Heart right ventricle (tissue), 16 donors: Measurements from ENCODE around the gene REEP2. TPM values are rescaled to one million over a fixed set of nuclear protein-coding genes. Genes with fewer than 3 reads are reported as not detected.
"Not testable (repeated sequence)": the region's sequence is repeated elsewhere in the genome, so short reads cannot be mapped to it uniquely, and the experiment has no call there.

Source experiments
- ATAC-seq, 8 donors: fragments of 200-7000 bp; cut with Tn5 transposase; one replicate each; pipeline ENCODE4 v1.9.1; 2020; ENCODE audit warnings: mild to moderate bottlenecking in 8 of 8, moderate library complexity in 8 of 8, moderate number of reproducible peaks in 1 of 8
- DNase-seq, 2 donors: peaks; one replicate each; pipeline ENCODE4 v3.0.0-alpha.2; 2020
- H3K27ac ChIP-seq, 10 donors: fragments of 200-600 bp; sonication (generic) in 2 of 10; one replicate each; pipeline versions ENCODE4 v1.5.0 to v1.8.0; 2020 to 2022; ENCODE audit warnings: mild to moderate bottlenecking in 3 of 10
- H3K27me3 ChIP-seq, 7 donors: fragments of 200-600 bp; one replicate each; pipeline ENCODE4 v1.8.0; 2021 to 2022; ENCODE audit warnings: mild to moderate bottlenecking in 2 of 7
- H3K36me3 ChIP-seq, 9 donors: fragments of 200-600 bp; sonication (generic) in 1 of 9; one replicate each; pipeline versions ENCODE4 v1.5.0 to v1.8.0; 2020 to 2022; ENCODE audit warnings: mild to moderate bottlenecking in 2 of 9
- H3K4me1 ChIP-seq, 9 donors: fragments of 200-600 bp; sonication (generic) in 1 of 9; one replicate each; pipeline versions ENCODE4 v1.5.0 to v1.8.0; 2020 to 2022; ENCODE audit warnings: mild to moderate bottlenecking in 4 of 9
- H3K4me3 ChIP-seq, 10 donors: fragments of 200-600 bp; sonication (generic) in 2 of 10; one replicate each; pipeline versions ENCODE4 v1.5.0 to v1.8.0; 2020 to 2022; ENCODE audit warnings: mild to moderate bottlenecking in 7 of 10, moderate library complexity in 2 of 10
- H3K9me3 ChIP-seq, 11 donors: fragments of 200-600 bp in 10 of 11; sonication (generic) in 2 of 11; one replicate each; pipeline versions ENCODE4 v1.5.0 to v1.8.0; 2013 to 2022; ENCODE audit warnings: mild to moderate bottlenecking in 2 of 11, control low read depth in 1 of 11, moderate library complexity in 1 of 11
- CTCF ChIP-seq, 9 donors: fragments of 200-600 bp; sonication (generic) in 2 of 9; IDR thresholded peaks; one replicate each; pipeline versions ENCODE4 v1.5.0 to v1.8.0; 2021 to 2022; ENCODE audit warnings: antibody characterized with exemption in 9 of 9, mild to moderate bottlenecking in 5 of 9, moderate library complexity in 1 of 9
- WGBS, 2 donors: extraction: QIAGEN DNeasy Blood & Tissue Kit; methylation state at CpG; one replicate each; pipeline ENCODE4 v1.1.7; 2013; ENCODE audit warnings: inconsistent platforms in 1 of 2; 5-methylcytosine and 5-hydroxymethylcytosine counted together
- intact Hi-C, 10 donors: fragments of 100-400 bp; cut with DNase I; formaldehyde crosslinking; loops; one replicate each; pipeline versions ENCODE4 v1.11.1 to v1.14.2; 2022
- polyA plus RNA-seq, 2 donors: library from polyadenylated mRNA; stranded (reverse); fragments of 200-250 nt; gene quantifications; one replicate each; pipeline ENCODE4 v1.2.3, GENCODE V29; 2013
- total RNA-seq, 10 donors: library from RNA; stranded (reverse); fragmentation: NEBNext Ultra II Directional in 3 of 10; extraction: Animal tissue kit (Norgen Biotek cat#: 25700) in 3 of 10; gene quantifications; one replicate each; pipeline versions ENCODE4 v1.2.1 to v1.2.4, GENCODE V29; 2021 to 2023
- donor health status: Arrhythmogenic right ventricular cardiomyopathy.
- donor health status: ischemic (EF 13 %, LVEDD 7.1; RV severe dilation, severe dysfunction).
- donor health status: healthy with polysubstance abuse.
- donor health status: DM: no; HTN: yes; CAD: no.
- donor health status: DM: no; HTN: no; CAD: no.
- donor health status: ischemic (EF 25% LVEDD 6.9; RV normal size, moderate dysfunction).
- donor health status: ischemic (EF 25% LVEDD 5.7; RV mildly dilated, moderate dysfunction).
- donor health status: healthy.
- donor health status: DM: yes; HTN: yes; CAD: no.
- donor health status: Ischemic cardiomyopathy.
- donor health status: ischemic (EF 35%, LVEDD 5.7; RV mildly dilated, moderate dysfunction).
- donor health status: nonischemic (EF 11% LVEDD 7.7; RV severe dilation, severe dysfunction).
- donor health status: DM: yes; HTN: yes; CAD: no.
- donor health status: PGD.
- donor health status: ischemic (EF 29% LVEDD 5.4; RV normal size, mild dysfunction).
- donor health status: nonischemic (EF 23%, LVEDD 6.1; RV moderate dilation, normal function).

REEP2 gene
- total and polyA plus RNA-seq, 12 donors = 2.0 to 17.3 (median 8.0) TPM

GRCh38 chr5:138469540-138470321 lies 30.9 kb downstream of the REEP2 start:
- DNase-seq (peak in 1 of 2 donors; percentile 47), ATAC-seq (peak in 6 of 8 donors; percentile 9 to 38 (median 18))
- Histone ChIP-seq H3K27ac (peak overlapping the region in 1 of 10 donors; percentile 26), H3K36me3 (peaks cover 0 to 27% (median 19%) of the 10 kb centered on the region in 9 donors), H3K27me3 (no peaks in the 10 kb centered on the region), H3K4me1 (peaks cover 2 to 29% (median 22%) of the 10 kb centered on the region in 9 donors), H3K4me3 (no peak overlapping the region), H3K9me3 (no peaks in the 10 kb centered on the region)
- WGBS, 2 donors = 67 to 75% methylated on average over 8 of the region's 8 CpGs
- intact Hi-C loops = loop anchor here in 2 of 10 donors (5.0 to 10.0 kb wide), 2 partner anchors 33 to 75 kb away; partner anchors contain the start of gene ETF1 (in 1 of the 2)
- TF ChIP-seq CTCF (IDR thresholded peaks at IDR 0.05) = no peak

- no peaks in the 10 kb centered on the region for H3K27me3 ChIP-seq
Measured at GRCh38 chr5:138470322-138471051, 31.6 kb downstream of the REEP2 start.

GRCh38 chr5:138471052-138471361 lies 32.1 kb downstream of the REEP2 start:
- intact Hi-C loops = no loop called here
- 85 to 98% methylated on average over 2 of the region's 2 CpGs for WGBS, 2 donors
- Histone ChIP-seq H3K36me3 (peaks cover 0 to 27% (median 19%) of the 10 kb centered on the region in 9 donors), H3K4me1 (peaks cover 0 to 25% (median 19%) of the 10 kb centered on the region in 9 donors), H3K27me3 (no peaks in the 10 kb centered on the region), H3K4me3 (no peak overlapping the region), H3K27ac (no peak overlapping the region), H3K9me3 (no peaks in the 10 kb centered on the region)
- no peak for DNase-seq
- TF ChIP-seq CTCF (IDR thresholded peaks at IDR 0.05) = no peak
- no peak for ATAC-seq

More at GRCh38 chr5:138470322-138471051, 31.6 kb downstream of the REEP2 start:
- ATAC-seq (peak in 5 of 8 donors; percentile 6 to 27 (median 14)), DNase-seq (no peak)
- no peak for TF ChIP-seq CTCF (IDR thresholded peaks at IDR 0.05)
- 78% methylated on average over 3 of the region's 3 CpGs for WGBS, 2 donors
- Histone ChIP-seq H3K27ac (peak overlapping the region in 1 of 10 donors; percentile 26), H3K4me1 (peaks cover 2 to 29% (median 22%) of the 10 kb centered on the region in 9 donors), H3K9me3 (no peaks in the 10 kb centered on the region), H3K36me3 (peaks cover 0 to 27% (median 19%) of the 10 kb centered on the region in 9 donors), H3K4me3 (no peak overlapping the region)
- intact Hi-C loops = no loop called here

GRCh38 chr5:138472353-138472752 lies 33.5 kb downstream of the REEP2 start:
- Histone ChIP-seq H3K36me3 (peaks cover 0 to 18% (median 8%) of the 10 kb centered on the region in 9 donors), H3K9me3 (no peaks in the 10 kb centered on the region), H3K27ac (no peak overlapping the region), H3K27me3 (no peaks in the 10 kb centered on the region), H3K4me1 (peaks cover 0 to 12% (median 5%) of the 10 kb centered on the region in 9 donors), H3K4me3 (no peak overlapping the region)
- no peak for DNase-seq
- TF ChIP-seq CTCF (IDR thresholded peaks at IDR 0.05) = no peak
- ATAC-seq = no peak
- intact Hi-C loops = no loop called here
- 58 to 66% methylated on average over 6 of the region's 6 CpGs for whole genome bisulfite sequencing, 2 donors

- H3K36me3 ChIP-seq, H3K27me3 ChIP-seq, H3K27ac ChIP-seq, H3K4me3 ChIP-seq, H3K9me3 ChIP-seq, ATAC-seq, H3K4me1 ChIP-seq, intact Hi-C loops, DNase-seq: not testable (repeated sequence)
- 92 to 94% methylated on average over 5 of the region's 5 CpGs for WGBS, 2 donors
Measured at GRCh38 chr5:138473151-138473550, 34.3 kb downstream of the REEP2 start.
